ENCODE data around the gene CLMN. TPM values are rescaled to one million over a fixed set of nuclear protein-coding genes. Genes with fewer than 3 reads are reported as not detected.

The CLMN gene
- total and polyA plus RNA-seq, 9 of the 15 experiments (the other 6 are each of a cell fraction or from before 2014, with no cell fraction given): 0.01 to 0.18 (median 0.07) TPM; not detected in 4

- H3K36me3 ChIP-seq (ENCODE audit: control insufficient read depth, insufficient read depth, low read length): no peaks in the 10 kb centered on the region
- H3K27ac ChIP-seq (ENCODE audit: extremely low read depth, low read depth, low read length): no peak overlapping the region
- H3K9me1 ChIP-seq (ENCODE audit: control insufficient read depth, insufficient read depth, low read length): no peaks in the 10 kb centered on the region
- H3K4me3 ChIP-seq: no peak overlapping the region
- in situ Hi-C loops (cut with MboI) (no loop called here), intact Hi-C loops (cut with micrococcal nuclease) (no loop called here)
- H3K79me2 ChIP-seq (ENCODE audit: control insufficient read depth, insufficient read depth, low read length): no peaks in the 10 kb centered on the region
- H3K27me3 ChIP-seq (ENCODE audit: control insufficient read depth in 2 of 2, insufficient read depth in 2 of 2, low read length in 2 of 2): no peaks in the 10 kb centered on the region; a peak in 1 of 5 replicates
- H3K9ac ChIP-seq (ENCODE audit: insufficient read depth in 1 of 2, low read depth in 2 of 2, low read length in 2 of 2): no peak overlapping the region
- no peaks in the 10 kb centered on the region for H3K4me1 ChIP-seq (replicated peaks in 1 of 2; ENCODE audit: control insufficient read depth in 2 of 2, insufficient read depth in 2 of 2, low read length in 2 of 2)
- FAIRE-seq: no peak
- no TSS peak for BruUV-seq (replicated peaks)
- no peak for DNase-seq (ENCODE audit: extremely low read depth in 1 of 4, low spot score in 3 of 4)
- 0% methylated on average over 4 of the region's 5 CpGs for WGBS (ENCODE audit: insufficient coverage, low coverage, missing lambda C conversion rate)
- ChIA-PET CTCF (ENCODE audit: low intra/inter-chr PET ratio) (no interaction called here), POLR2A (no interaction called here)
- ATAC-seq: no peak
- H3K9me3 ChIP-seq (replicated peaks; ENCODE audit: control insufficient read depth, insufficient read depth, low read depth, low read length): no peaks in the 10 kb centered on the region
- H3K4me2 ChIP-seq (ENCODE audit: insufficient read depth, low read length): no peak overlapping the region
- no peak overlapping the region for H2AFZ ChIP-seq (ENCODE audit: low read depth, low read length)
- no peaks in the 10 kb centered on the region for H4K20me1 ChIP-seq (replicated peaks; ENCODE audit: control insufficient read depth, insufficient read depth, low read length)
- TF ChIP-seq GTF2F1 (IDR thresholded peaks at IDR 0.05; ENCODE audit: low read depth, low read length) (no peak), YBX1 (IDR thresholded peaks at IDR 0.05) (no peak), CXXC5 (CRISPR knock-in tag; IDR thresholded peaks at IDR 0.05) (no peak), RCOR1 (IDR thresholded peaks at IDR 0.05; ENCODE audit: borderline replicate concordance in 1 of 2, low read depth in 2 of 2, low read length in 2 of 2) (no peak), ARID4B (CRISPR knock-in tag; IDR thresholded peaks at IDR 0.05) (no peak), CCAR2 (IDR thresholded peaks at IDR 0.05; ENCODE audit: low read depth, low read length) (no peak), RB1 (IDR thresholded peaks at IDR 0.05; ENCODE audit: low read depth) (no peak), ZNF3 (CRISPR knock-in tag; IDR thresholded peaks at IDR 0.05) (no peak), JUNB (CRISPR knock-in tag; conservative IDR thresholded peaks at IDR 0.05) (no peak), ZNF140 (CRISPR knock-in tag; IDR thresholded peaks at IDR 0.05) (no peak), NCOR1 (IDR thresholded peaks at IDR 0.05) (no peak), SNRNP70 (optimal IDR thresholded peaks at IDR 0.05; ENCODE audit: low read depth, low read length) (no peak), ZNF764 (CRISPR knock-in tag; IDR thresholded peaks at IDR 0.05; ENCODE audit: low read depth) (no peak), HOXB6 (CRISPR knock-in tag; IDR thresholded peaks at IDR 0.05; ENCODE audit: borderline replicate concordance) (no peak), E2F3 (CRISPR knock-in tag; IDR thresholded peaks at IDR 0.05) (no peak)
- TF ChIP-seq, protein P1, sequence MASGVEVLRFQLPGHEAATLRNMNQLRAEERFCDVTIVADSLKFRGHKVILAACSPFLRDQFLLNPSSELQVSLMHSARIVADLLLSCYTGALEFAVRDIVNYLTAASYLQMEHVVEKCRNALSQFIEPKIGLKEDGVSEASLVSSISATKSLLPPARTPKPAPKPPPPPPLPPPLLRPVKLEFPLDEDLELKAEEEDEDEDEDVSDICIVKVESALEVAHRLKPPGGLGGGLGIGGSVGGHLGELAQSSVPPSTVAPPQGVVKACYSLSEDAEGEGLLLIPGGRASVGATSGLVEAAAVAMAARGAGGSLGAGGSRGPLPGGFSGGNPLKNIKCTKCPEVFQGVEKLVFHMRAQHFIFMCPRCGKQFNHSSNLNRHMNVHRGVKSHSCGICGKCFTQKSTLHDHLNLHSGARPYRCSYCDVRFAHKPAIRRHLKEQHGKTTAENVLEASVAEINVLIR (CRISPR knock-in tag; IDR thresholded peaks at IDR 0.05): no peak
- TF ChIP-seq, protein P2, sequence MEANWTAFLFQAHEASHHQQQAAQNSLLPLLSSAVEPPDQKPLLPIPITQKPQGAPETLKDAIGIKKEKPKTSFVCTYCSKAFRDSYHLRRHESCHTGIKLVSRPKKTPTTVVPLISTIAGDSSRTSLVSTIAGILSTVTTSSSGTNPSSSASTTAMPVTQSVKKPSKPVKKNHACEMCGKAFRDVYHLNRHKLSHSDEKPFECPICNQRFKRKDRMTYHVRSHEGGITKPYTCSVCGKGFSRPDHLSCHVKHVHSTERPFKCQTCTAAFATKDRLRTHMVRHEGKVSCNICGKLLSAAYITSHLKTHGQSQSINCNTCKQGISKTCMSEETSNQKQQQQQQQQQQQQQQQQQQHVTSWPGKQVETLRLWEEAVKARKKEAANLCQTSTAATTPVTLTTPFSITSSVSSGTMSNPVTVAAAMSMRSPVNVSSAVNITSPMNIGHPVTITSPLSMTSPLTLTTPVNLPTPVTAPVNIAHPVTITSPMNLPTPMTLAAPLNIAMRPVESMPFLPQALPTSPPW (CRISPR knock-in tag; IDR thresholded peaks at IDR 0.05): no peak
- TF ChIP-seq, protein P3, sequence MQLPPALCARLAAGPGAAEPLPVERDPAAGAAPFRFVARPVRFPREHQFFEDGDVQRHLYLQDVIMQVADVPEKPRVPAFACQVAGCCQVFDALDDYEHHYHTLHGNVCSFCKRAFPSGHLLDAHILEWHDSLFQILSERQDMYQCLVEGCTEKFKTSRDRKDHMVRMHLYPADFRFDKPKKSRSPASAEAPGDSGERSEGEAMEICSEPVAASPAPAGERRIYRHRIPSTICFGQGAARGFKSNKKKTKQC (CRISPR knock-in tag; IDR thresholded peaks at IDR 0.05): no peak
These were observed 32.8 kb upstream of the CLMN start for GRCh38 chr14:95352481-95352880.

Measured in K562 (cell line).